HCT116 (cell line): Measurements from ENCODE around the gene CCL16. TPM values are rescaled to one million over a fixed set of nuclear protein-coding genes. Genes with fewer than 3 reads are reported as not detected.

Source experiments
- ATAC-seq: fragments of 200-7000 bp; cut with Tn5 transposase; 2 replicates; pipeline ENCODE4 v1.9.1; 2020; ENCODE audit warnings: mild to moderate bottlenecking, moderate library complexity
- BruUV-seq: library from RNA; stranded (reverse); fragments of 400-500 nt; replicated peaks from 2 replicates; lab custom pipeline; 2021; lab: Mats Ljungman, UMichigan
- CTCF ChIA-PET: fragments of 300-600 bp; sonication (Branson Sonifier 250); formaldehyde crosslinking; loops from one replicate; lab custom pipeline; 2021; ENCODE audit warnings: antibody characterized with exemption; lab: Charles Lee
- POLR2A ChIA-PET: fragments of 300-600, 350-600 bp; sonication (Branson Sonifier 250); formaldehyde crosslinking; loops from one replicate; lab custom pipeline; 2021; ENCODE audit warnings: antibody characterized with exemption; lab: Charles Lee
- RAD21 ChIA-PET, 2 experiments: fragments of 300-600 bp; sonication (Branson Sonifier 250); formaldehyde crosslinking; loops; one replicate each; lab custom pipeline; 2023; ENCODE audit warnings: low total read pairs in 2 of 2; ENCODE audit not compliant: uncharacterized antibody in 2 of 2, unreplicated experiment in 2 of 2, low non-redundant PET in 1 of 2; lab: Charles Lee
- DNase-seq: peaks from one replicate; pipeline ENCODE4 v3.0.0-alpha.2; 2010; ENCODE audit warnings: low read depth, low spot score
- H2AFZ ChIP-seq: fragments of 200-600 bp; shearing (Covaris generic), sonication (generic); 2 replicates; pipeline ENCODE4 v1.6.1; 2017; ENCODE audit warnings: low read depth, mixed run types, mixed read lengths, antibody characterized with exemption, low read length; ENCODE audit not compliant: poor library complexity, severe bottlenecking
- H3K27ac ChIP-seq: 2 replicates; pipeline ENCODE4 v1.5.1; 2012; ENCODE audit warnings: low read depth, low read length
- H3K27me3 ChIP-seq: fragments of 200-600 bp; sonication (generic); 2 replicates; pipeline ENCODE4 v1.6.1; 2016; ENCODE audit warnings: mixed run types, low read length, mixed read lengths; ENCODE audit not compliant: insufficient read depth
- H3K36me3 ChIP-seq, 2 experiments: fragments of 200-500 bp in 1 of 2; fragments of 200-600 bp in 1 of 2; sonication (Bioruptor generic) in 1 of 2; sonication (generic) in 1 of 2; 2 replicates each; pipeline versions ENCODE4 v1.5.1 to v1.6.1; 2014 to 2016; ENCODE audit warnings: low read length in 2 of 2, inconsistent platforms in 1 of 2, mixed read lengths in 1 of 2, mixed run types in 1 of 2; ENCODE audit not compliant: insufficient read depth in 2 of 2, control insufficient read depth in 1 of 2
- H3K4me1 ChIP-seq, 2 experiments: fragments of 200-600 bp in 1 of 2; sonication (generic) in 1 of 2; 2 replicates each; pipeline versions ENCODE4 v1.5.1 to v1.6.1; 2012 to 2017; ENCODE audit warnings: low read length in 2 of 2, inconsistent platforms in 1 of 2, mild to moderate bottlenecking in 1 of 2, mixed read lengths in 1 of 2, mixed run types in 1 of 2, moderate library complexity in 1 of 2; ENCODE audit not compliant: insufficient read depth in 2 of 2, control insufficient read depth in 1 of 2
- H3K4me2 ChIP-seq: fragments of 200-600 bp; sonication (generic); 2 replicates; pipeline ENCODE4 v1.6.1; 2017; ENCODE audit warnings: mixed run types, low read length, mixed read lengths
- H3K4me3 ChIP-seq, 2 experiments: fragments of 200-600 bp in 1 of 2; sonication (generic) in 1 of 2; replicated peaks in 1 of 2; 2 replicates each; pipeline ENCODE4 v1.5.1; 2011 to 2016; ENCODE audit warnings: low read length in 2 of 2, control low read depth in 1 of 2, low read depth in 1 of 2, mild to moderate bottlenecking in 1 of 2, mixed read lengths in 1 of 2, mixed run types in 1 of 2
- H3K79me2 ChIP-seq: fragments of 200-600 bp; sonication (generic); 2 replicates; pipeline ENCODE4 v1.6.1; 2017; ENCODE audit warnings: mild to moderate bottlenecking, mixed run types, low read length, moderate library complexity, mixed read lengths; ENCODE audit not compliant: insufficient read depth
- H3K9ac ChIP-seq: fragments of 200-600 bp; sonication (generic); 2 replicates; pipeline ENCODE4 v1.6.1; 2016; ENCODE audit warnings: low read length, mixed read lengths
- H3K9me2 ChIP-seq: fragments of 200-600 bp; sonication (generic), shearing (Covaris generic); 2 replicates; pipeline ENCODE4 v1.6.1; 2017; ENCODE audit warnings: mixed run types, mild to moderate bottlenecking, moderate library complexity; ENCODE audit not compliant: insufficient read depth
- H3K9me3 ChIP-seq, 2 experiments: fragments of 200-500 bp in 1 of 2; fragments of 200-600 bp in 1 of 2; sonication (Bioruptor generic) in 1 of 2; sonication (generic) in 1 of 2; 2 replicates each; pipeline ENCODE4 v1.6.1; 2014 to 2017; ENCODE audit warnings: low read length in 2 of 2, mixed read lengths in 2 of 2, inconsistent platforms in 1 of 2, low read depth in 1 of 2, mild to moderate bottlenecking in 1 of 2, mixed run types in 1 of 2, moderate library complexity in 1 of 2; ENCODE audit not compliant: control insufficient read depth in 1 of 2, insufficient read depth in 1 of 2
- H4K20me1 ChIP-seq: fragments of 200-600 bp; sonication (generic), shearing (Covaris generic); 2 replicates; pipeline ENCODE4 v1.6.1; 2017; ENCODE audit warnings: mixed run types, mild to moderate bottlenecking, moderate library complexity; ENCODE audit not compliant: insufficient read depth
- CBX3 ChIP-seq: IDR thresholded peaks from 2 replicates; pipeline ENCODE4 v1.6.1; 2012; ENCODE audit warnings: low read depth
- CEBPB ChIP-seq: IDR thresholded peaks from 2 replicates; pipeline ENCODE4 v1.6.1; 2012; ENCODE audit warnings: low read depth
- EZH2 ChIP-seq: fragments of 200-600 bp; sonication (generic); IDR thresholded peaks from 2 replicates; pipeline ENCODE4 v1.6.1; 2017; ENCODE audit warnings: antibody characterized with exemption, mixed run types
- FOSL1 ChIP-seq: IDR thresholded peaks from 2 replicates; pipeline ENCODE4 v1.6.1; 2012; ENCODE audit warnings: low read depth
- POLR2AphosphoS5 ChIP-seq: IDR thresholded peaks from 2 replicates; pipeline ENCODE4 v1.6.1; 2011; ENCODE audit warnings: mild to moderate bottlenecking, low read depth, low read length, moderate library complexity
- SIN3A ChIP-seq: IDR thresholded peaks from 2 replicates; pipeline ENCODE4 v1.6.1; 2012; ENCODE audit warnings: low read depth
- SP1 ChIP-seq: IDR thresholded peaks from 2 replicates; pipeline ENCODE4 v1.6.1; 2012; ENCODE audit warnings: low read depth
- YY1 ChIP-seq: IDR thresholded peaks from 2 replicates; pipeline ENCODE4 v1.6.1; 2011; ENCODE audit warnings: low read length, low read depth, moderate library complexity, mild to moderate bottlenecking; ENCODE audit not compliant: insufficient replicate concordance; ENCODE audit errors: extremely low read depth
- ZFX ChIP-seq: fragments of 450-650 bp; IDR thresholded peaks from 2 replicates; pipeline ENCODE4 v1.6.1; 2017
- ZNF274 ChIP-seq: fragments of 200-500 bp; sonication (Bioruptor generic); IDR thresholded peaks from 2 replicates; pipeline ENCODE4 v1.6.1; 2014; ENCODE audit warnings: mild to moderate bottlenecking, low read depth, low read length, inconsistent platforms
- intact Hi-C: fragments of 100-400 bp; cut with micrococcal nuclease; formaldehyde crosslinking; loops from 2 replicates; pipeline ENCODE4 v1.10.0; 2022
- total RNA-seq: library from RNA; stranded (reverse); gene quantifications from one replicate; pipeline ENCODE4 v1.2.1, GENCODE V29; 2021; ENCODE audit not compliant: unreplicated experiment
- TF ChIP-seq, protein P1 (sequence below), 3 experiments: fragments of 200-600 bp in 1 of 3; sonication (generic) in 1 of 3; IDR thresholded peaks in 2 of 3; conservative IDR thresholded peaks in 1 of 3; 2 replicates each; pipeline ENCODE4 v1.5.1; 2012 to 2017; ENCODE audit warnings: low read depth in 2 of 3, low read length in 2 of 3, antibody characterized with exemption in 1 of 3, borderline replicate concordance in 1 of 3, control low read depth in 1 of 3, mild to moderate bottlenecking in 1 of 3, mixed read lengths in 1 of 3, mixed run types in 1 of 3, moderate library complexity in 1 of 3; ENCODE audit not compliant: insufficient read depth in 1 of 3
- TF ChIP-seq, protein P2 (sequence below): IDR thresholded peaks from 2 replicates; pipeline ENCODE4 v1.6.1; 2012; ENCODE audit warnings: low read depth
- TF ChIP-seq, protein P3 (sequence below): IDR thresholded peaks from 2 replicates; pipeline ENCODE4 v1.6.1; 2011; ENCODE audit warnings: mild to moderate bottlenecking, low read length, moderate library complexity; ENCODE audit not compliant: insufficient replicate concordance; ENCODE audit errors: extremely low read depth

Gene CCL16
- total RNA-seq, 1 experiment from 2014 or later = not detected

DNA sequence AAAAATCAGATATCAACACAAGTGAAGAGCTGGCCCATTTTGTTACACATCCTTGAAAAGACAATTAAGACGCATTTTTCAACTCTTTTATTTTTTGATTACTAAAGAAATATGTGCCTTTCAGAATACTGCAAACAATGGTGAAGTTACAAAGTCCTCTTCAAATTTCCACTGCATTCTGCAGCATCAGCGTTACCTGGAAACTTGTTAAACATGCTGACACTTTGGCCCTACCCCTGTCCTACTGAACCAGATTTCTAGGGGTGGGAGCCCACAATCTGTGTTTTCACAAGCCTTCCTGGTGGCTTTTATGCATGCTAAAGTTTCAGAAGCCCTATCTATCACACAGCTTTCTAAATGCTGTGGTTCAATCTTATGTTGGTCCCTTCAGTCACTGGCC lies 9.8 kb upstream of the CCL16 start:
- Histone ChIP-seq H3K27me3 (no peaks in the 10 kb centered on the region), H3K27ac (no peak overlapping the region), H3K4me2 (no peak overlapping the region), H3K4me1 (no peaks in the 10 kb centered on the region), H3K9me2 (no peaks in the 10 kb centered on the region), H4K20me1 (no peaks in the 10 kb centered on the region), H3K9ac (no peak overlapping the region), H3K4me3 (no peak overlapping the region), H3K79me2 (no peaks in the 10 kb centered on the region), H3K9me3 (peaks cover 0 to 15% of the 10 kb centered on the region in 2 experiments; a peak in 1 of 4 replicates), H2AFZ (no peak overlapping the region), H3K36me3 (no peaks in the 10 kb centered on the region)
- POLR2A ChIA-PET = no interaction called here
- no TSS peak for BruUV-seq
- no peak for TF ChIP-seq FOSL1
- TF ChIP-seq, protein P1, sequence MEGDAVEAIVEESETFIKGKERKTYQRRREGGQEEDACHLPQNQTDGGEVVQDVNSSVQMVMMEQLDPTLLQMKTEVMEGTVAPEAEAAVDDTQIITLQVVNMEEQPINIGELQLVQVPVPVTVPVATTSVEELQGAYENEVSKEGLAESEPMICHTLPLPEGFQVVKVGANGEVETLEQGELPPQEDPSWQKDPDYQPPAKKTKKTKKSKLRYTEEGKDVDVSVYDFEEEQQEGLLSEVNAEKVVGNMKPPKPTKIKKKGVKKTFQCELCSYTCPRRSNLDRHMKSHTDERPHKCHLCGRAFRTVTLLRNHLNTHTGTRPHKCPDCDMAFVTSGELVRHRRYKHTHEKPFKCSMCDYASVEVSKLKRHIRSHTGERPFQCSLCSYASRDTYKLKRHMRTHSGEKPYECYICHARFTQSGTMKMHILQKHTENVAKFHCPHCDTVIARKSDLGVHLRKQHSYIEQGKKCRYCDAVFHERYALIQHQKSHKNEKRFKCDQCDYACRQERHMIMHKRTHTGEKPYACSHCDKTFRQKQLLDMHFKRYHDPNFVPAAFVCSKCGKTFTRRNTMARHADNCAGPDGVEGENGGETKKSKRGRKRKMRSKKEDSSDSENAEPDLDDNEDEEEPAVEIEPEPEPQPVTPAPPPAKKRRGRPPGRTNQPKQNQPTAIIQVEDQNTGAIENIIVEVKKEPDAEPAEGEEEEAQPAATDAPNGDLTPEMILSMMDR (IDR thresholded peaks at IDR 0.05 in 2 of 3, conservative IDR thresholded peaks at IDR 0.05 in 1 of 3; ENCODE audit: borderline replicate concordance in 1 of 3, insufficient read depth in 1 of 3, low read depth in 2 of 3, low read length in 2 of 3) = no peak
- TF ChIP-seq SP1 = no peak
- no peak for TF ChIP-seq SIN3A
- no peak for ATAC-seq
- intact Hi-C loops = no loop called here
- DNase-seq = no peak
- RAD21 ChIA-PET = no interaction called here
- CTCF ChIA-PET = no interaction called here

DNA sequence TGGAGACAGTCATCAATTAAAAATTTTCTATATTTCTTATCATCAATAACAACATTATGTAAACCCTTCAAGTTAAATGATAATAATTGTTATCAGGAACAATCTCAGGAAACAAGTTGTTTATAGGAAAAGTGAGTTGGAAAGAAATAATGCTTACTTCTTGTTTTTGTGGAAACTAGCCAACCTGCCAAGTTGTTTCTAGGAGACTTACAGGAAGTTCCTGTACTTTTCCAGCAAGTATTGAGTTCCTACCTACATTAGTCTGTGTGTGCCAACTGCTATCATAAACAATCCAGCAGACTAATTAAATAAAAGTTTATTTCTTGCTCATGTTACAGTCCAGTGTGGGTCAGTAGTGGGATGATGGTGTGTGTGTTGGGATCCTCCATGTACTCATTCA lies 6.9 kb upstream of the CCL16 start:
- POLR2A ChIA-PET = no interaction called here
- CTCF ChIA-PET = no interaction called here
- no peak overlapping the region for H3K27ac ChIP-seq
- H3K4me1 ChIP-seq = no peaks in the 10 kb centered on the region
- no peak overlapping the region for H3K4me3 ChIP-seq
- no peaks in the 10 kb centered on the region for H3K79me2 ChIP-seq
- no peak overlapping the region for H3K9ac ChIP-seq
- no peaks in the 10 kb centered on the region for H3K9me2 ChIP-seq
- no TSS peak for BruUV-seq
- peaks cover 0 to 10% of the 10 kb centered on the region in 2 experiments; a peak in 1 of 4 replicates for H3K9me3 ChIP-seq
- H3K27me3 ChIP-seq = no peaks in the 10 kb centered on the region
- intact Hi-C loops = no loop called here
- H3K36me3 ChIP-seq = no peaks in the 10 kb centered on the region
- no peak for DNase-seq
- no peaks in the 10 kb centered on the region for H4K20me1 ChIP-seq
- H3K4me2 ChIP-seq = no peak overlapping the region
- no peak overlapping the region for H2AFZ ChIP-seq
- no peak for ATAC-seq
- RAD21 ChIA-PET = no interaction called here
- TF ChIP-seq YY1 (no peak), CEBPB (no peak), SP1 (no peak), FOSL1 (no peak), CBX3 (no peak), EZH2 (no peak), ZFX (no peak), POLR2AphosphoS5 (no peak), SIN3A (no peak), ZNF274 (no peak)
- TF ChIP-seq, protein P2, sequence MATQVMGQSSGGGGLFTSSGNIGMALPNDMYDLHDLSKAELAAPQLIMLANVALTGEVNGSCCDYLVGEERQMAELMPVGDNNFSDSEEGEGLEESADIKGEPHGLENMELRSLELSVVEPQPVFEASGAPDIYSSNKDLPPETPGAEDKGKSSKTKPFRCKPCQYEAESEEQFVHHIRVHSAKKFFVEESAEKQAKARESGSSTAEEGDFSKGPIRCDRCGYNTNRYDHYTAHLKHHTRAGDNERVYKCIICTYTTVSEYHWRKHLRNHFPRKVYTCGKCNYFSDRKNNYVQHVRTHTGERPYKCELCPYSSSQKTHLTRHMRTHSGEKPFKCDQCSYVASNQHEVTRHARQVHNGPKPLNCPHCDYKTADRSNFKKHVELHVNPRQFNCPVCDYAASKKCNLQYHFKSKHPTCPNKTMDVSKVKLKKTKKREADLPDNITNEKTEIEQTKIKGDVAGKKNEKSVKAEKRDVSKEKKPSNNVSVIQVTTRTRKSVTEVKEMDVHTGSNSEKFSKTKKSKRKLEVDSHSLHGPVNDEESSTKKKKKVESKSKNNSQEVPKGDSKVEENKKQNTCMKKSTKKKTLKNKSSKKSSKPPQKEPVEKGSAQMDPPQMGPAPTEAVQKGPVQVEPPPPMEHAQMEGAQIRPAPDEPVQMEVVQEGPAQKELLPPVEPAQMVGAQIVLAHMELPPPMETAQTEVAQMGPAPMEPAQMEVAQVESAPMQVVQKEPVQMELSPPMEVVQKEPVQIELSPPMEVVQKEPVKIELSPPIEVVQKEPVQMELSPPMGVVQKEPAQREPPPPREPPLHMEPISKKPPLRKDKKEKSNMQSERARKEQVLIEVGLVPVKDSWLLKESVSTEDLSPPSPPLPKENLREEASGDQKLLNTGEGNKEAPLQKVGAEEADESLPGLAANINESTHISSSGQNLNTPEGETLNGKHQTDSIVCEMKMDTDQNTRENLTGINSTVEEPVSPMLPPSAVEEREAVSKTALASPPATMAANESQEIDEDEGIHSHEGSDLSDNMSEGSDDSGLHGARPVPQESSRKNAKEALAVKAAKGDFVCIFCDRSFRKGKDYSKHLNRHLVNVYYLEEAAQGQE = no peak
- TF ChIP-seq, protein P3, sequence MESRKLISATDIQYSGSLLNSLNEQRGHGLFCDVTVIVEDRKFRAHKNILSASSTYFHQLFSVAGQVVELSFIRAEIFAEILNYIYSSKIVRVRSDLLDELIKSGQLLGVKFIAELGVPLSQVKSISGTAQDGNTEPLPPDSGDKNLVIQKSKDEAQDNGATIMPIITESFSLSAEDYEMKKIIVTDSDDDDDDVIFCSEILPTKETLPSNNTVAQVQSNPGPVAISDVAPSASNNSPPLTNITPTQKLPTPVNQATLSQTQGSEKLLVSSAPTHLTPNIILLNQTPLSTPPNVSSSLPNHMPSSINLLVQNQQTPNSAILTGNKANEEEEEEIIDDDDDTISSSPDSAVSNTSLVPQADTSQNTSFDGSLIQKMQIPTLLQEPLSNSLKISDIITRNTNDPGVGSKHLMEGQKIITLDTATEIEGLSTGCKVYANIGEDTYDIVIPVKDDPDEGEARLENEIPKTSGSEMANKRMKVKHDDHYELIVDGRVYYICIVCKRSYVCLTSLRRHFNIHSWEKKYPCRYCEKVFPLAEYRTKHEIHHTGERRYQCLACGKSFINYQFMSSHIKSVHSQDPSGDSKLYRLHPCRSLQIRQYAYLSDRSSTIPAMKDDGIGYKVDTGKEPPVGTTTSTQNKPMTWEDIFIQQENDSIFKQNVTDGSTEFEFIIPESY = no peak
